ENCODE results near the gene TPCN1. TPM values are rescaled to one million over a fixed set of nuclear protein-coding genes. Genes with fewer than 3 reads are reported as not detected.

The TPCN1 gene
- total and polyA plus RNA-seq, 2 experiments from 2014 or later = 16.9 to 32.1 TPM

DNA sequence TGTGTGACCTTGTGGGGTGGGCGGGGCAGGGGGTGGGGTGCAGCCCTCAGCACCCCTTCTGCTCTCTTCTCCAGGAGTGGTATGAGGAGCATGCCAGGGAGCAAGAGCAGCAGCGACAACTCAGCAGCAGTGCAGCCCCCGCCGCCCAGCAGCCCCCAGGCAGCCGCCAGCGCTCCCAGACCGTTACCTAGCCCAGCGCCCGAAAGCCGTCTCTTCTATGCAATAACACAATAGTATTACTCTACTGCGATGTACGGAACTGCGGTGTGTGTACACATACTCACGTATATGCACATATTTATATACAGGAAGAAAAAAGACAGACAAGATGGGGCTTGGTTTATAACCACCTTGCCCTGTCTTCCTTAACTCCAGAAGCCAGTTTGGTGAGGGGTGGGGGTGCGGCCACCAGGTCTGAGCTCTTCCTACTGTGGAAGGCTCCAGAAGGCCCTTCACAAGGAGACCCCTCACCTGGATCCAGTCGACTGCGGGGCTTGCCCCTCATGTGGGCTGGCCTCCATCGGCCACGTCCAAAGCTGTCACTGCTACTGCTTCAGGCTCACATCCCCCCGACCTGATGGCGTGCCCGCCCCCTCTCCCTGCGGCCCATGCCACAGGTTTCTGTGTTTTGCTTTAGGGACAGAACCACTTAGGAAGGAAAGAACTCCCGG is 74.8 kb downstream of the TPCN1 start:
- Histone ChIP-seq H2AFZ (no peak overlapping the region), H3K9me3 (ENCODE audit: low read depth) (no peaks in the 10 kb centered on the region), H3K9me2 (replicated peaks; ENCODE audit: insufficient read depth) (no peaks in the 10 kb centered on the region), H3K4me3 (no peak overlapping the region), H3K27ac (no peak overlapping the region), H3K27me3 (no peaks in the 10 kb centered on the region), H3K4me2 (no peak overlapping the region), H3K79me2 (no peaks in the 10 kb centered on the region), H3K4me1 (ENCODE audit: insufficient read depth) (peaks cover 13% of the 10 kb centered on the region), H3K36me3 (replicated peaks; ENCODE audit: insufficient read depth, low read depth) (no peaks in the 10 kb centered on the region), H4K20me1 (ENCODE audit: insufficient read depth, poor library complexity, severe bottlenecking) (no peaks in the 10 kb centered on the region)
- TF ChIP-seq EZH2 (IDR thresholded peaks at IDR 0.05; ENCODE audit: borderline replicate concordance) (no peak), CTCF (IDR thresholded peaks at IDR 0.05; ENCODE audit: poor library complexity) (no peak), EZH2phosphoT487 (IDR thresholded peaks at IDR 0.05; ENCODE audit: low read depth, severe bottlenecking, unreplicated experiment) (no peak)
- no peak for DNase-seq (ENCODE audit: low spot score)
- 96% methylated on average over 21 of the region's 24 CpGs for WGBS (ENCODE audit: low lambda C conversion rate, missing lambda C conversion rate)

DNA sequence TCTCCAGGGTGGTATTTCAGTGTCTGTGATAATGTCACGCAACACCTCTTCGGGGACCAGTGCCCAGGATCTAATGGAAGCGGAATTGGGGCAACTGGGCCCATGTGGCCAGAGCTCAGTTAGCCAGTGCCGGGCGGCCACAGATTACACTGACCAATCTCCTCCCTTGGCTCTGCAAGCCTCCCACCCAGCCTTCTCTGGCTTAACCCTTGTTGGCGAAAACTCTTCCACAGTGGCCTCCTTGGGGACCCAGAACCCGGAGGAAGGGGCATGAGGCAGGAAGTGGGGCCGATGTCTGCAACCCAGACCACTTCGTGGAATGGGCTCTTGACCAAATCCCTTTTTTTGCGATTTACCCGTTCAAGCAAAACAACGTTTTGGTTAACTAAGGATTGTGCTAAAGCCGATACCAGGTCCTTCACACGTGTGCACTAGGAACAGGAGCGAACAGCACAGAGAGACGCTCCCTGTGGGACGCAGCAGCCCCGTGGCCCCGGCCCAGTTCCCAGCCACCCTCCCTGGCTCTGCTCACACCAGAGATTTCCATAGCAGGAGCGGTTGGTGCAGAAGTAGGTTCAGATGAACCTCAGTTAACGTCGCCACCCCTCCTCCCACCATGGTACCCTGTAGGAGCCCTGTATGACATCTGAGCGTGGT is 75.4 kb downstream of the TPCN1 start:
- 96% methylated on average over 23 of the region's 23 CpGs for WGBS (ENCODE audit: low lambda C conversion rate, missing lambda C conversion rate)
- Histone ChIP-seq H3K27ac (no peak overlapping the region), H2AFZ (no peak overlapping the region), H3K79me2 (no peaks in the 10 kb centered on the region), H3K4me3 (no peak overlapping the region), H3K27me3 (no peaks in the 10 kb centered on the region), H4K20me1 (ENCODE audit: insufficient read depth, poor library complexity, severe bottlenecking) (no peaks in the 10 kb centered on the region), H3K9me3 (ENCODE audit: low read depth) (no peaks in the 10 kb centered on the region), H3K9me2 (replicated peaks; ENCODE audit: insufficient read depth) (no peaks in the 10 kb centered on the region), H3K36me3 (replicated peaks; ENCODE audit: insufficient read depth, low read depth) (no peaks in the 10 kb centered on the region), H3K4me1 (ENCODE audit: insufficient read depth) (peaks cover 13% of the 10 kb centered on the region), H3K4me2 (no peak overlapping the region)
- TF ChIP-seq EZH2phosphoT487 (IDR thresholded peaks at IDR 0.05; ENCODE audit: low read depth, severe bottlenecking, unreplicated experiment) = no peak
- TF ChIP-seq CTCF (IDR thresholded peaks at IDR 0.05; ENCODE audit: poor library complexity) = no peak
- no peak for TF ChIP-seq EZH2 (IDR thresholded peaks at IDR 0.05; ENCODE audit: borderline replicate concordance)
- DNase-seq (ENCODE audit: low spot score) = no peak

GRCh38 chr12:113297214-113297587 is 75.9 kb downstream of the TPCN1 start:
- no peak overlapping the region for H3K4me2 ChIP-seq
- DNase-seq (ENCODE audit: low spot score) = no peak
- no peaks in the 10 kb centered on the region for H3K36me3 ChIP-seq (replicated peaks; ENCODE audit: insufficient read depth, low read depth)
- H3K4me3 ChIP-seq = no peak overlapping the region
- TF ChIP-seq EZH2phosphoT487 (IDR thresholded peaks at IDR 0.05; ENCODE audit: low read depth, severe bottlenecking, unreplicated experiment) = no peak
- no peak for TF ChIP-seq EZH2 (IDR thresholded peaks at IDR 0.05; ENCODE audit: borderline replicate concordance)
- TF ChIP-seq CTCF (IDR thresholded peaks at IDR 0.05; ENCODE audit: poor library complexity) = no peak
- peaks cover 13% of the 10 kb centered on the region for H3K4me1 ChIP-seq (ENCODE audit: insufficient read depth)
- H3K79me2 ChIP-seq = no peaks in the 10 kb centered on the region
- 88% methylated on average over 9 of the region's 9 CpGs for WGBS (ENCODE audit: low lambda C conversion rate, missing lambda C conversion rate)
- no peak overlapping the region for H3K27ac ChIP-seq
- no peaks in the 10 kb centered on the region for H3K9me2 ChIP-seq (replicated peaks; ENCODE audit: insufficient read depth)
- no peaks in the 10 kb centered on the region for H3K9me3 ChIP-seq (ENCODE audit: low read depth)
- no peaks in the 10 kb centered on the region for H4K20me1 ChIP-seq (ENCODE audit: insufficient read depth, poor library complexity, severe bottlenecking)
- H2AFZ ChIP-seq = no peak overlapping the region
- no peaks in the 10 kb centered on the region for H3K27me3 ChIP-seq

Data from hepatocyte (in vitro differentiated cells).